Measurements from ENCODE around the gene MGST2.

DNA sequence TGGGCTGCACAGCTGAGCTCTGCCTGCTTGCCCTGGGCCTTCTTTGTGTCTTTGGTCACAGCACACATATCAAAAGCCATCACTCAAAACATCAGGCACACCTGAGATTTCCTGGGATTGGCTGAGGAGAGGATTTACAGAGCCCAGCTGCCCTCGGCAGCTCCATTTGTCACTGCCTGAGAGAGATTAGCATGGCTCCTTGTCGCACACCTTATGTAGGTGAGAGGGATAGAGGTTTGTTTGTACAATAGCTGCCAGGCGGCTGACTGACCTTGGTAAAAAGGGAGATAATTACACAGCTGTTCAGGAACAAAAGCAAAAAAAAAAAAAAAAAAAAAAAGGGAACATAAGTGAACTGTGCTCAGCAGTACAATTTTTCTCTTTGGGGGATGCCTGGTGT, 63.2 kb downstream of the MGST2 start:
- no peak for TF ChIP-seq POLR2AphosphoS5 (IDR thresholded peaks at IDR 0.05; ENCODE audit: borderline replicate concordance, low read depth, low read length)
- TF ChIP-seq EZH2 (IDR thresholded peaks at IDR 0.05), result no peak
